ENCODE measurements around the gene IL15. TPM values are rescaled to one million over a fixed set of nuclear protein-coding genes. Genes with fewer than 3 reads are reported as not detected.
A peak's percentile ranks its signal among the peaks of the same experiment; 100 is the strongest.

IL15 gene
- polyA plus RNA-seq, 2 of the 4 experiments (the other 2 are of a cell fraction), result 14.1 to 32.3 TPM

GRCh38 chr4:141771889-141772830 lies 135.8 kb downstream of the IL15 start:
- peak overlapping the region; percentile 63 to 77 for H3K27ac ChIP-seq
- 5% methylated on average over 10 of the region's 10 CpGs for WGBS (ENCODE audit: missing lambda C conversion rate)
- H3K9me3 ChIP-seq, result no peaks in the 10 kb centered on the region
- ATAC-seq, result peak; percentile 55 to 68; a peak in 2 of 6 replicates
- FAIRE-seq, result no peak
- peak overlapping the region; percentile 37 for H3K4me3 ChIP-seq
- TF ChIP-seq CBX2 (IDR thresholded peaks at IDR 0.05; ENCODE audit: borderline replicate concordance, low read depth), result no peak
- TF ChIP-seq HMGXB4 (CRISPR knock-in tag; IDR thresholded peaks at IDR 0.05; ENCODE audit: borderline replicate concordance), result no peak
- no peak for TF ChIP-seq KDM5A (IDR thresholded peaks at IDR 0.05)
- no peak for TF ChIP-seq ESRRA (IDR thresholded peaks at IDR 0.05; ENCODE audit: borderline replicate concordance, low read length)
- TF ChIP-seq POLR2A (IDR thresholded peaks at IDR 0.05; ENCODE audit: low read length), result no peak
- no peak for TF ChIP-seq ZSCAN20 (CRISPR knock-in tag; IDR thresholded peaks at IDR 0.05)
- no peak for TF ChIP-seq BCL3 (IDR thresholded peaks at IDR 0.05)
- TF ChIP-seq HES2 (IDR thresholded peaks at IDR 0.05), result no peak
- DNase-seq (ENCODE audit: low read depth in 1 of 2, low spot score in 1 of 2), result peak in 1 of 2 experiments; percentile 21
- ChIA-PET CTCF (no interaction called here), POLR2A (no interaction called here)
- peak overlapping the region; percentile 86 for H3K4me2 ChIP-seq
- peaks cover 30% of the 10 kb centered on the region for H3K4me1 ChIP-seq

GRCh38 chr4:141772838-141773237 lies 136.5 kb downstream of the IL15 start:
- no peak for FAIRE-seq
- H3K4me1 ChIP-seq, result peaks cover 25% of the 10 kb centered on the region
- H3K27ac ChIP-seq, result peak overlapping the region; percentile 58 to 63; a peak in 5 of 6 replicates
- ChIA-PET CTCF (no interaction called here), POLR2A (no interaction called here)
- no peaks in the 10 kb centered on the region for H3K9me3 ChIP-seq
- peak overlapping the region; percentile 86 for H3K4me2 ChIP-seq
- ATAC-seq, result no peak
- TF ChIP-seq FOSL2 (IDR thresholded peaks at IDR 0.05) (no peak), FOSL2 (CRISPR knock-in tag; IDR thresholded peaks at IDR 0.05) (no peak), CBX2 (IDR thresholded peaks at IDR 0.05; ENCODE audit: borderline replicate concordance, low read depth) (no peak), FOXS1 (CRISPR knock-in tag; IDR thresholded peaks at IDR 0.05) (no peak), HMGXB4 (CRISPR knock-in tag; IDR thresholded peaks at IDR 0.05; ENCODE audit: borderline replicate concordance) (no peak), HOXB5 (CRISPR knock-in tag; IDR thresholded peaks at IDR 0.05) (no peak), SMC3 (IDR thresholded peaks at IDR 0.05) (no peak), CHD4 (IDR thresholded peaks at IDR 0.05; ENCODE audit: borderline replicate concordance) (no peak)
- no peak overlapping the region for H3K4me3 ChIP-seq
- WGBS (ENCODE audit: missing lambda C conversion rate), result 88% methylated on average over 2 of the region's 2 CpGs
- DNase-seq (ENCODE audit: low read depth in 1 of 2, low spot score in 1 of 2), result no peak

GRCh38 chr4:141782205-141782604 lies 145.8 kb downstream of the IL15 start:
- Histone ChIP-seq H3K9me3 (peaks cover 8% of the 10 kb centered on the region; the same call in 1 of the 3 replicates), H3K27ac (no peak overlapping the region), H3K4me3 (no peak overlapping the region), H3K4me1 (no peaks in the 10 kb centered on the region), H3K4me2 (no peak overlapping the region)
- DNase-seq (ENCODE audit: low read depth in 1 of 2, low spot score in 1 of 2), result no peak
- ChIA-PET POLR2A (no interaction called here), CTCF (interaction anchor here (1.0 kb wide), 1 partner anchor 475 kb away, joined by 3 read pairs; no protein-coding TSS in a partner anchor)
- ATAC-seq, result no peak
- no peak for TF ChIP-seq POLR2AphosphoS2 (conservative IDR thresholded peaks at IDR 0.05; ENCODE audit: low read length)
- no peak for FAIRE-seq

Data from A549 (cell line).